Right atrium auricular region (tissue), 2 donors: Measurements from ENCODE around the gene CDH13. TPM values are rescaled to one million over a fixed set of nuclear protein-coding genes. Genes with fewer than 3 reads are reported as not detected.

Source experiments
- DNase-seq: peaks from one replicate; pipeline ENCODE4 v3.0.0-alpha.2; 2019; ENCODE audit warnings: low spot score
- H3K27ac ChIP-seq, 2 donors: fragments of 200-600 bp; sonication (generic); 1 replicate in 1 of 2; 2 replicates in 1 of 2; pipeline ENCODE4 v1.5.1; 2016 to 2019
- H3K27me3 ChIP-seq, 2 donors: fragments of 200-600 bp; sonication (generic); one replicate each; pipeline versions ENCODE4 v1.5.1 to v1.6.0; 2017 to 2019
- H3K36me3 ChIP-seq: fragments of 200-600 bp; sonication (generic); one replicate; pipeline ENCODE4 v1.5.1; 2016
- H3K4me1 ChIP-seq, 2 donors: fragments of 200-600 bp; sonication (generic); one replicate each; pipeline versions ENCODE4 v1.5.1 to v1.6.0; 2017 to 2019
- H3K4me3 ChIP-seq, 2 donors: fragments of 200-600 bp; sonication (generic); 1 replicate in 1 of 2; 2 replicates in 1 of 2; pipeline ENCODE4 v1.5.1; 2017 to 2019; ENCODE audit warnings: mild to moderate bottlenecking in 1 of 2, moderate library complexity in 1 of 2
- H3K9me3 ChIP-seq, 2 donors: fragments of 200-600 bp; sonication (generic); one replicate each; pipeline ENCODE4 v1.5.1; 2019
- total RNA-seq, 2 donors: library from RNA; depleted of rRNA; stranded (reverse); fragments of >200 nt; gene quantifications; one replicate each; pipeline ENCODE4 v1.1.0, GENCODE V29; 2016
- TF ChIP-seq, protein P1 (sequence below), 2 donors: fragments of 200-600 bp; sonication (generic); IDR thresholded peaks; one replicate each; pipeline ENCODE4 v1.5.1; 2019; ENCODE audit warnings: antibody characterized with exemption in 2 of 2

The CDH13 gene
- total RNA-seq, 2 donors from 2014 or later, result 75.4 to 85.9 TPM

DNA sequence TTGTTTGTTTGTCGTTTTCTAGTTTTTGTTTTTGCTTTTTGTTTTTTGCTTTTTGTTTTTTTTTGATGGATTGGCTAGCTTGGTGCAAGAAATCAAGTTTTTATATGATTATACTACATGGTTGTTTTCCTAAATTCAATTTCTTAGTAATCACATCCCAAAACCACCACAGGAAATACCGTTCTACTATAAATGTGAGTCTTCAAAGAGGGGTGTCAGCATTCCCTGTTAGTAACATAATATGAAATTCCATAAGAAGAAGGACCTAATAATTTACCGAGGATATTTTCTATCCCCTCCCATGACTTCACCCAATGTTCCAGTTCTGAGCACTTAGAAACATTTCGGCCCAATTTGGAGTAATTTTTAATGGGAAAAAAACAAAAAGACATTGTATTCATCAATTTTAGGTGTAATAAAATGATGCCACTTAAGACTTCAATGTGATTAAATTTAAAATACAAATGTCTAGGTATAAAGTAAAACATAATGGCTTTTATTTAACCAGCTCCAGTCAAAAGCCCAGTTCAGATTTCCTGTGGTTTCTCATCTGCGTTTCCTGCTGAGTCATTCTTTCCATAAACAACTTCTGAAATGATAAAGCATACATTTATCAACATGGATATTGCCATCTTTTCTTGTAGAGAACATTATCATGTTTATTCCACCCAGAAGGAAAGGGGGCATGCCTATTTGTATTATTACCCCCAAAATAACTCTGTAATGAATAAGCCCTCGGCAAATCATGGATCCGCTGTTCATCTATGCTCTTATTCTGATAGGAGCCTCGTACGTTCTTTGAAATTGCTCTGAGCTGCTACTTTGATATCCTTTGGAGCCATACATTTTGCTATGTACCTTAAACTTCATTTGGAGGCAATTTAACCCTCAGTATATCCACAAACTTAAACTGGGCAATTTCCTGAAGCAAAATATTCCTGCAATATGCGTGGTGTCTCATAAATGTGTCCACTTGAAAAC lies 1209.1 kb downstream of the CDH13 start:
- Histone ChIP-seq H3K9me3 (no peaks in the 10 kb centered on the region), H3K27me3 (no peaks in the 10 kb centered on the region), H3K27ac (no peak overlapping the region), H3K4me1 (no peaks in the 10 kb centered on the region), H3K4me3 (no peak overlapping the region), H3K36me3 (no peaks in the 10 kb centered on the region)
- TF ChIP-seq, protein P1, sequence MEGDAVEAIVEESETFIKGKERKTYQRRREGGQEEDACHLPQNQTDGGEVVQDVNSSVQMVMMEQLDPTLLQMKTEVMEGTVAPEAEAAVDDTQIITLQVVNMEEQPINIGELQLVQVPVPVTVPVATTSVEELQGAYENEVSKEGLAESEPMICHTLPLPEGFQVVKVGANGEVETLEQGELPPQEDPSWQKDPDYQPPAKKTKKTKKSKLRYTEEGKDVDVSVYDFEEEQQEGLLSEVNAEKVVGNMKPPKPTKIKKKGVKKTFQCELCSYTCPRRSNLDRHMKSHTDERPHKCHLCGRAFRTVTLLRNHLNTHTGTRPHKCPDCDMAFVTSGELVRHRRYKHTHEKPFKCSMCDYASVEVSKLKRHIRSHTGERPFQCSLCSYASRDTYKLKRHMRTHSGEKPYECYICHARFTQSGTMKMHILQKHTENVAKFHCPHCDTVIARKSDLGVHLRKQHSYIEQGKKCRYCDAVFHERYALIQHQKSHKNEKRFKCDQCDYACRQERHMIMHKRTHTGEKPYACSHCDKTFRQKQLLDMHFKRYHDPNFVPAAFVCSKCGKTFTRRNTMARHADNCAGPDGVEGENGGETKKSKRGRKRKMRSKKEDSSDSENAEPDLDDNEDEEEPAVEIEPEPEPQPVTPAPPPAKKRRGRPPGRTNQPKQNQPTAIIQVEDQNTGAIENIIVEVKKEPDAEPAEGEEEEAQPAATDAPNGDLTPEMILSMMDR (IDR thresholded peaks at IDR 0.05), result no peak
- no peak for DNase-seq

DNA sequence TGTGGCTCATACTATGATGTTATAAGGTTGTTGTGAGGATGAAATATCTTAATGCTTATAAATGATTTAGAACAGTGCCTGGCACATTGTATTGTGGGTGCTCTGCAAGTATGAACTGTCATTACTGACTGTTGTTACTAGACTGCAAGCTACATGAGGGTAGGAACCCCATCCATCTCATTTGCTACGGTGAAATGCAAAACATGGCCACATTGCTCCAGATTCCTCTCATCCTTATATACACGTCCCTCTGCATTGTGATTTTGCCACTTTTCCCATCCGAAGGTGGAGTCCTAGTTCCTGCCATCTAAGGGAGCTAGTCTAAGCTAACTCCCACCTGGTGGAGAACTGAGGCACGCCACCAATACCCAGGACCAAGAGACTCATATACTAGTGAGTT lies 1210.8 kb downstream of the CDH13 start:
- TF ChIP-seq, protein P1 (IDR thresholded peaks at IDR 0.05), result no peak

DNA sequence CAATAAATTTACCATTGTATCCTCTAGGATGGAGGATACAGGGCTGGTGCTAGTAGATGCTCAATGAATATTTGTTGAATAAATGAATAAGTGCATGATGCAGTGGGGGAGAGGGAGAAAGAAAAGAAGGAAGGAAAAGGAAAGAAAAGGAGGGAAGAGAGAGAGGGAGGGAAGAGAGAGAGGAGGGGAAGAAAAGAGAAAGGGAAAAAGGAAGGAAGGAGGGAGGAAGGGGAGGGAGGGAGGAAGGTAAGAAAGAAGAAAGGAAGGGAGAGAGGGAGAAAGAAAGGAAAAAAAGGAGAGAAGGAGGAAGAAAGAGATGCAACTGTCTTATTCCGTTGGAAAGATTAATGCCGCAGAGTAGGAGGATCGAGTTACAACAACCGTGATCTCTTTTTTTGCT lies 1211.4 kb downstream of the CDH13 start:
- TF ChIP-seq, protein P1 (IDR thresholded peaks at IDR 0.05), result no peak
- H3K9me3 ChIP-seq, result no peaks in the 10 kb centered on the region

More for the DNA sequence above, 1210.8 kb downstream of the CDH13 start:
- H3K36me3 ChIP-seq, result no peaks in the 10 kb centered on the region
- H3K4me1 ChIP-seq, result no peaks in the 10 kb centered on the region
- no peak for DNase-seq
- H3K27me3 ChIP-seq, result no peaks in the 10 kb centered on the region
- H3K9me3 ChIP-seq, result no peaks in the 10 kb centered on the region
- no peak overlapping the region for H3K4me3 ChIP-seq
- H3K27ac ChIP-seq, result no peak overlapping the region

DNA sequence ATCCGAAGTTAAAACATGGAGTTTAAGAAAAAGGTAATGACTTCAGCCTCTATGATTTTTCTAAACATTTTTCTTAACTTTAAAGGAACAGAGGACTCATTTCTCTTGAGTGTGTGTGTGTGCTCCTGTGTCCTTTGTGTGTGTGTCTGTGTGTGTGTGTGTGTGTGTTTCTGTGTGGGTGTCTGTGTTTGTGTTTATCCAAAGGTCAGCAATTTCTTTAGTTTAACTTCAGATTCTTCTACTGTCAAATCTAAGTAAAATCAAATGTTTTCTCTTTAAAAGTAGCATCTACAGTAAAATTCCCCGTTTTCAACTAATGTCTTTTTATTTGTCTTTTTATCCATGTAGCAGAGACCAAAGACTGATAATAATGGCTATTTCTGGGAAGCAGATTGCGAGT lies 1212.8 kb downstream of the CDH13 start:
- DNase-seq, result no peak
- Histone ChIP-seq H3K4me3 (no peak overlapping the region), H3K9me3 (no peaks in the 10 kb centered on the region), H3K36me3 (no peaks in the 10 kb centered on the region), H3K4me1 (no peaks in the 10 kb centered on the region), H3K27ac (no peak overlapping the region), H3K27me3 (no peaks in the 10 kb centered on the region)
- TF ChIP-seq, protein P1 (IDR thresholded peaks at IDR 0.05), result no peak

More for the DNA sequence above, 1211.4 kb downstream of the CDH13 start:
- H3K27ac ChIP-seq, result no peak overlapping the region
- H3K4me3 ChIP-seq, result no peak overlapping the region
- DNase-seq, result no peak
- H3K36me3 ChIP-seq, result no peaks in the 10 kb centered on the region
- no peaks in the 10 kb centered on the region for H3K4me1 ChIP-seq
- H3K27me3 ChIP-seq, result no peaks in the 10 kb centered on the region

DNA sequence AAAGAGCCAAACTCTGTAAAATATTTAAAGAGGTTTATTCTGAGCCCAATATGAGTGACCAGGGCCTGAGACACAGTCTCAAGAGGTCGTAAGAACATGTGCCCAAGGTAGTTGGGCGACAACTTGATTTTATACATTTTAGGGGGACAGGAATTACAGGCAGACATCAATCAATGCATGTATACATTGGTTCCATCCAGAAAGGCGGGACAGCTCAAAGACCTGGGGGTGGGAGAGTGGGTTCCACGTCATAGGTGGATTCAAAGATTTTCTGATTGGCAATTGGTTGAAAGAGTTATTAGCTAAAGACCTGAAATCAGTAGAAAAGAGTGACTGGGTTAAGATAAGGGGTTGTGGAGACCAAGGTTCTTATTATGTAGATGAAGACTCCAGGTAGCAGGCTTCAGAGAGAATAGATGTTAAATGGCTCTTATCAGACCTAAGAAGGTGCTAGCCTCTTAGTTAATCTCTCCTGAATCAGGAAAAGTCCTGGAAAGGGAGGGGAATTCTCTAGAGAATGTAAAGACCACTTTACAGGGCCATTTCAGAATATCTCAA lies 1213.4 kb downstream of the CDH13 start:
- no peak for DNase-seq
- Histone ChIP-seq H3K4me3 (no peak overlapping the region), H3K9me3 (no peaks in the 10 kb centered on the region), H3K27ac (no peak overlapping the region), H3K4me1 (no peaks in the 10 kb centered on the region), H3K36me3 (no peaks in the 10 kb centered on the region), H3K27me3 (no peaks in the 10 kb centered on the region)
- TF ChIP-seq, protein P1 (IDR thresholded peaks at IDR 0.05), result no peak
